Endothelial cell (in vitro differentiated cells): ENCODE results near the gene NDUFB11. TPM values are rescaled to one million over a fixed set of nuclear protein-coding genes. Genes with fewer than 3 reads are reported as not detected.
A peak's percentile ranks its signal among the peaks of the same experiment; 100 is the strongest.

Source experiments
- DNase-seq: peaks from one replicate; pipeline ENCODE4 v3.0.0; 2021; ENCODE audit warnings: low spot score
- H3K27ac Mint-ChIP-seq: one replicate; pipeline ENCODE4 v1.8.0; 2021; ENCODE audit warnings: mixed read lengths, inconsistent platforms; ENCODE audit not compliant: unreplicated experiment
- H3K27me3 Mint-ChIP-seq: one replicate; pipeline ENCODE4 v1.8.0; 2021; ENCODE audit warnings: mild to moderate bottlenecking, moderate library complexity, mixed read lengths, inconsistent platforms; ENCODE audit not compliant: unreplicated experiment
- H3K36me3 Mint-ChIP-seq: one replicate; pipeline ENCODE4 v1.8.0; 2021; ENCODE audit warnings: mild to moderate bottlenecking, low read depth, mixed read lengths, inconsistent platforms; ENCODE audit not compliant: unreplicated experiment
- H3K4me1 Mint-ChIP-seq: one replicate; pipeline ENCODE4 v1.8.0; 2021; ENCODE audit warnings: mild to moderate bottlenecking, mixed read lengths, inconsistent platforms; ENCODE audit not compliant: unreplicated experiment
- H3K4me3 Mint-ChIP-seq: one replicate; pipeline ENCODE4 v1.8.0; 2021; ENCODE audit warnings: mild to moderate bottlenecking, mixed read lengths, inconsistent platforms; ENCODE audit not compliant: unreplicated experiment
- H3K9me3 Mint-ChIP-seq: one replicate; pipeline ENCODE4 v1.8.0; 2021; ENCODE audit warnings: mixed read lengths, inconsistent platforms; ENCODE audit not compliant: unreplicated experiment
- CTCF ChIP-seq: fragments of 200-600 bp; sonication (generic); IDR thresholded peaks from one replicate; pipeline ENCODE4 v1.5.0; 2021; ENCODE audit warnings: antibody characterized with exemption; ENCODE audit not compliant: unreplicated experiment
- total RNA-seq: library from RNA; stranded (reverse); fragmentation: NEBNext Ultra II Directional; extraction: Animal tissue kit (Norgen Biotek cat#: 25700); gene quantifications from one replicate; pipeline ENCODE4 v1.2.1, GENCODE V29; 2021; ENCODE audit not compliant: unreplicated experiment

Gene NDUFB11
- total RNA-seq, 1 donor from 2014 or later: 81.5 TPM

DNA sequence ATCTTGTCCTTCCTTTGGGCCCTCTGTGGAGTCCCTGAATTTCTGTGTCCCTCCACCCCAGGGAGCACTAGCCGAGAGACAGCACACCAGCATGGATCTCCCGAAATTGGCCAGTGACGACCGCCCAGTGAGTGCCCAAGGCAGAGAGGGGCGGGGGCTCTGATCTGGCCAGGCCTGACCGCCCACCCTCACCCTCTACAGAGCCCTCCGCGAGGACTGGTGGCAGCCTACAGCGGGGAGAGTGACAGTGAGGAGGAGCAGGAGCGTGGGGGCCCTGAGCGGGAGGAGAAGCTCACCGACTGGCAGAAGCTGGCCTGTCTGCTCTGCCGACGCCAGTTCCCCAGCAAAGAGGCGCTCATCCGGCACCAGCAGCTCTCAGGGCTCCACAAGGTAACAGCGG, 40.7 kb upstream of the NDUFB11 start:
- Mint-ChIP-seq H3K36me3 (peaks cover 8% of the 10 kb centered on the region), H3K27me3 (peaks cover 3% of the 10 kb centered on the region), H3K27ac (no peak overlapping the region), H3K4me1 (no peaks in the 10 kb centered on the region), H3K4me3 (no peak overlapping the region), H3K9me3 (no peaks in the 10 kb centered on the region)
- no peak for TF ChIP-seq CTCF
- DNase-seq: no peak

DNA sequence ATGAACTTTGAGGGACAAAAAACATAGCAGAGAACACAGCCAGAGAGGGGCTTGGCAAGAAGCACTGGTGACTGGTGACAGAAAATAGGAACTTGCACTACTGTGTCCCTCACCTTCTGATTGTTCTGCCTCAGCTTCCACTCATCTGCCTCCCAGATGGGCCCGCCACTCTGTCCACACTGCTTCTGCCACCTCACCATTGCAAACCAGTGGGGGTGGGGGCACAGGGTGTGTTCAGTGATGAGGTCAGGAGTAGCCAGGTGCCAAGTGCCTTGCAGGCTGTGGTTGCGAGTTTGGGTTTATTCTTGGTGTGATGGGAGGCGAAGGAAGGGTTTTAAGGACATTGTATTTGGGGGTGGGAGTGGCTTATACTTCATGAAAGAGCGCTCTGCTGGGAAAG, 40.0 kb upstream of the NDUFB11 start:
- H3K27me3 Mint-ChIP-seq: peaks cover 3% of the 10 kb centered on the region
- no peaks in the 10 kb centered on the region for H3K9me3 Mint-ChIP-seq
- H3K36me3 Mint-ChIP-seq: peaks cover 8% of the 10 kb centered on the region
- DNase-seq: no peak
- no peak overlapping the region for H3K27ac Mint-ChIP-seq
- TF ChIP-seq CTCF: no peak
- H3K4me3 Mint-ChIP-seq: no peak overlapping the region
- no peaks in the 10 kb centered on the region for H3K4me1 Mint-ChIP-seq

- Mint-ChIP-seq H3K4me1 (no peaks in the 10 kb centered on the region), H3K27me3 (peaks cover 3% of the 10 kb centered on the region), H3K4me3 (no peak overlapping the region), H3K9me3 (no peaks in the 10 kb centered on the region), H3K36me3 (peaks cover 13% of the 10 kb centered on the region), H3K27ac (no peak overlapping the region)
- DNase-seq: no peak
- TF ChIP-seq CTCF: no peak
Measured at GRCh38 chrX:47182106-47182700, 37.7 kb upstream of the NDUFB11 start.

DNA sequence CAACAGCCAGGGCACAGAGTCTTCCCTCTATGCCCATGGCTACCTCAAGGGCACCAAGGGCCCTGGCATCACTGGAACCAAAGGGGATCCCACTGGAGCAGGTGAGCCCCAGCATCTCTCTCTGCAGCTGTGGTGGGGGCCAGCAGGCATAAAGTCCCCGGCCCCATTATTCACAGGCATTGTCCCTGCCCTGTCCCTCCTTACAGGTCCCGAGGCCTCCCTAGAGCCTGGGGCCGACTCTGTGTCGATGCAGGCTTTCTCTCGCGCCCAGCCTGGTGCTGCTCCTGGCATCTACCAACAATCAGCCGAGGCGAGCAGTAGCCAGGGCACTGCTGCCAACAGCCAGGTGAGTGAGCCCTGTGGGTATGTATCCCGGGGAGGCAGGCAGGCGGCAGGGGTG, 36.8 kb upstream of the NDUFB11 start:
- no peaks in the 10 kb centered on the region for H3K4me1 Mint-ChIP-seq
- no peak for DNase-seq
- H3K9me3 Mint-ChIP-seq: no peaks in the 10 kb centered on the region
- peaks cover 3% of the 10 kb centered on the region for H3K27me3 Mint-ChIP-seq
- no peak for TF ChIP-seq CTCF
- peaks cover 16% of the 10 kb centered on the region for H3K36me3 Mint-ChIP-seq
- H3K27ac Mint-ChIP-seq: no peak overlapping the region
- H3K4me3 Mint-ChIP-seq: no peak overlapping the region

- Mint-ChIP-seq H3K36me3 (peaks cover 16% of the 10 kb centered on the region), H3K4me1 (no peaks in the 10 kb centered on the region), H3K9me3 (no peaks in the 10 kb centered on the region), H3K4me3 (peak overlapping the region; percentile 56), H3K27me3 (peaks cover 3% of the 10 kb centered on the region), H3K27ac (no peak overlapping the region)
- no peak for TF ChIP-seq CTCF
- DNase-seq: no peak
Measured at GRCh38 chrX:47180346-47180745, 35.8 kb upstream of the NDUFB11 start.
